ENCODE data around the gene PTPRG. TPM values are rescaled to one million over a fixed set of nuclear protein-coding genes. Genes with fewer than 3 reads are reported as not detected.

The PTPRG gene
- total RNA-seq, 1 donor from 2014 or later: 25.2 TPM

- Histone ChIP-seq H3K4me3 (ENCODE audit: low read depth, low read length) (no peak overlapping the region), H3K27me3 (ENCODE audit: control insufficient read depth, insufficient read depth, low read length) (no peaks in the 10 kb centered on the region), H3K36me3 (ENCODE audit: control insufficient read depth, insufficient read depth, low read length) (no peaks in the 10 kb centered on the region)
- peak; percentile 66 for DNase-seq (ENCODE audit: low read depth)
- no peak for TF ChIP-seq CTCF (IDR thresholded peaks at IDR 0.05; ENCODE audit: insufficient read depth, low read length, poor library complexity, severe bottlenecking)
These were observed 548.2 kb downstream of the PTPRG start for GRCh38 chr3:62109534-62109933.

- no peak for DNase-seq (ENCODE audit: low read depth)
- no peak for TF ChIP-seq CTCF (IDR thresholded peaks at IDR 0.05; ENCODE audit: insufficient read depth, low read length, poor library complexity, severe bottlenecking)
- Histone ChIP-seq H3K36me3 (ENCODE audit: control insufficient read depth, insufficient read depth, low read length) (no peaks in the 10 kb centered on the region), H3K4me3 (ENCODE audit: low read depth, low read length) (no peak overlapping the region), H3K27me3 (ENCODE audit: control insufficient read depth, insufficient read depth, low read length) (no peaks in the 10 kb centered on the region)
These were observed 549.3 kb downstream of the PTPRG start for GRCh38 chr3:62110443-62111225.

GRCh38 chr3:62113092-62113491 is 551.7 kb downstream of the PTPRG start:
- TF ChIP-seq CTCF (IDR thresholded peaks at IDR 0.05; ENCODE audit: insufficient read depth, low read length, poor library complexity, severe bottlenecking): no peak
- no peaks in the 10 kb centered on the region for H3K36me3 ChIP-seq (ENCODE audit: control insufficient read depth, insufficient read depth, low read length)
- no peak for DNase-seq (ENCODE audit: low read depth)
- H3K4me3 ChIP-seq (ENCODE audit: low read depth, low read length): no peak overlapping the region
- no peaks in the 10 kb centered on the region for H3K27me3 ChIP-seq (ENCODE audit: control insufficient read depth, insufficient read depth, low read length)

GRCh38 chr3:62114763-62115162 is 553.4 kb downstream of the PTPRG start:
- TF ChIP-seq CTCF (IDR thresholded peaks at IDR 0.05; ENCODE audit: insufficient read depth, low read length, poor library complexity, severe bottlenecking): no peak
- Histone ChIP-seq H3K4me3 (ENCODE audit: low read depth, low read length) (no peak overlapping the region), H3K36me3 (ENCODE audit: control insufficient read depth, insufficient read depth, low read length) (no peaks in the 10 kb centered on the region), H3K27me3 (ENCODE audit: control insufficient read depth, insufficient read depth, low read length) (no peaks in the 10 kb centered on the region)
- no peak for DNase-seq (ENCODE audit: low read depth)

- H3K27me3 ChIP-seq (ENCODE audit: control insufficient read depth, insufficient read depth, low read length): no peaks in the 10 kb centered on the region
- DNase-seq (ENCODE audit: low read depth): no peak
- TF ChIP-seq CTCF (IDR thresholded peaks at IDR 0.05; ENCODE audit: insufficient read depth, low read length, poor library complexity, severe bottlenecking): no peak
- no peak overlapping the region for H3K4me3 ChIP-seq (ENCODE audit: low read depth, low read length)
- H3K36me3 ChIP-seq (ENCODE audit: control insufficient read depth, insufficient read depth, low read length): no peaks in the 10 kb centered on the region
These were observed 556.7 kb downstream of the PTPRG start for GRCh38 chr3:62117903-62118548.
